HG03354 (cell line): ENCODE measurements around the gene ZNF33A.
"Not testable (repeated sequence)": the region's sequence is repeated elsewhere in the genome, so short reads cannot be mapped to it uniquely, and the experiment has no call there.

Experiments used
- ATAC-seq: cut with Tn5 transposase; IDR thresholded peaks from one replicate; pipeline ENCODE4 v1.9.1; 2021; ENCODE audit warnings: mild to moderate bottlenecking; ENCODE audit not compliant: unreplicated experiment, poor library complexity, severe bottlenecking

The ZNF33A gene

DNA sequence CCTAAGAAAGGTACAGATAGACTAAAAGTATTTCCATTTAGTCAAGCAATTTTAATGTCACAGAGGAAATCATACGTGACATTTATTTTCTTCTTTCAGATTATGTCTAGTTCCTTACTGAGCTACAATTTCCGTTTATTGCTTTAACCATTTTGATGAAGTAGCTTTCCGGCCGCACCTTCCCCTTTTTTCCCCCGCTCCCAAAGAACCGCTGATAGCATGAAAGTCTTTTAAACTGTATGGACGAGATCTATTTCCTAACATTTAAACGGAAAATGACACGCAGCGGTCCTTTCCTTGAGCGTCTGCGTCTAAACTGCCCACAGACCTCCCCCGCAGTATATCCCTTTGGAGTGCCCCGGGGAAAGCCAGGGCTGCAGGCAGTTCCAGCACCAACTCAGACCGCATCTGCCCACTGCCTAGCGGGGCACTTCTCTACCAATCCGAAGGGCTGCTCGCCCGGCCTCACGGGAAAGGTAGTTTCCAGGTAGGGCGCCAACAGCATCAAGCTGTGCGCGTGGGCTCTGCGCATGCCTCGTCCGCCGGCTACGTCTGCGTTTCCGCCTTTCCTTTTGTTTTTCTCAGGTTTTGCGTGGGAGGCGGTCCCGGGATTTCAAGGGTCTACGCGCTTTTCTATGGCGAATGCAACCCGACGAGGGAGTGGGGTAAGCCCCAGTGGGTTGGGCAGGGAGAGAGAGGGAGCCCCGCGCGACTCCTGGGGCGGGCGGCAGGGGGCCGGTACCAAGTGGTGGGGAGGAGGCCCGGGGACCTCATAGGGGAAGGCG lies at the start of gene ZNF33A:
ZNF33A (plus strand) TSS at position 557 of the 785 bp plus-strand sequence. CDS start 1,667 bp downstream, outside the sequence.
- ATAC-seq, result peak; percentile 86

DNA sequence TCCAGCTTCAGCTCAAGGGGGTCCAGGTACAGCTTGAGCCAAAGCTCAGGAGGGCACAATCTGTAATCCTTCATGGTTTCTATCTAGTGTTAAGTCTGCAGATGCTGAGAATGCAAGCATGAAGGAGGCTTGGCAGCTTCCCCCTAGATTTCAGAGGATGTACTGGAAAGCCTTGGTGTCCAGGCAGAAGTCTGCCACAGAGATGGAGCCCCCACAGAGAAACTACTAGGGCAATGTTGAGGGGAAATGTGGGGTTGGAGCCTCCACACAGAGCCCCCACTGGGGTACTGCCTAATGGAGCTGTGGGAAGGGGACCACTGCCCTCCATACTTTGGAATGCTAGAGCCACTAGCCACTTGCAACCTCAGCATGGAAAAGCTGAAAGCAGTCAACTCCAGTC lies 45.5 kb upstream of the ZNF33A start:
- ATAC-seq, result no peak

DNA sequence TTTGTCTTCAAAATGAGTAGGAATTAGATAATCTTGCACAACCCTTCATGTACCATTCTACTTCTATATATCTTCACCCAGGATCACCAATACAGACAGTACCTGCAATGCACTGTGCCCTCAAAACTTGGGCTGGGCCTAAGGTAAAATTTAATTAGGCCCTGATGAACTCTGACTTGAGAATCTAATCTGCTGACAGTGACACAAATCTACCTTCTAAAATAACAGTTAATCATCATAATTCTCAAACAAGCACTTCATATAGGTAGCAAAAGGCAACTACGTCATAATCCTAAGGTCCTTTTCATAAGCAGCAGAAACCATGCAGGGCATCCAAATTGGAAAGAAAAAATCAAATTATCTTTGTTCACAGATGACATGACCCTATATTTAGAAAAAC lies 38.1 kb upstream of the ZNF33A start:
- no peak for ATAC-seq

DNA sequence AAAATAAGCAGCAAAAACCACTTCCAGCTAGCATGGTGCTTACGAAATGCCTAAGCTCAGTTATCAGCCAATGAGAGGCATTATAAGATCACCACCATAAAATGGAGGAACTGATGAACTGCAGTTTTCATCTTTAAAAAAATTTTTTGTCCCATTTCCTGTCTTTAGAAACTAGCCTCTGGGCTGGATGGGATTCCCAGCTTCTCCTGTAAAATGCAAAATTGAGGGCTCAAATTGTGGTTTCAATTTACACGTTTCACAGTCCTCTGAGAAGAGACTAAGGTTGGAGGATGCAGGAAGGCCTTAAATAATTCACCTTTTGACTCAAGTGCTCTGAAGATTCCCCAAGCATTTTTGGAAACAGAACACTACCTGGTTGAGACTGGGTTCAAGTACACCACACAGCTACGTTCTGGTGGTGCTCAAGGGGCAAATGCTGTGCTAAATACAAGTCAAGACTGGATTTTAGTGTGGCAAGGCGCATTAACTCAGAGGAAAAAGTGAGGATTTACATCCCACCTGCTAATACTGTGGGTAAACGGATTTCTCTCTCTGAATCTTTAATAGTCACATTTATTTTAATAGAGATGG lies 35.0 kb upstream of the ZNF33A start:
- no peak for ATAC-seq

DNA sequence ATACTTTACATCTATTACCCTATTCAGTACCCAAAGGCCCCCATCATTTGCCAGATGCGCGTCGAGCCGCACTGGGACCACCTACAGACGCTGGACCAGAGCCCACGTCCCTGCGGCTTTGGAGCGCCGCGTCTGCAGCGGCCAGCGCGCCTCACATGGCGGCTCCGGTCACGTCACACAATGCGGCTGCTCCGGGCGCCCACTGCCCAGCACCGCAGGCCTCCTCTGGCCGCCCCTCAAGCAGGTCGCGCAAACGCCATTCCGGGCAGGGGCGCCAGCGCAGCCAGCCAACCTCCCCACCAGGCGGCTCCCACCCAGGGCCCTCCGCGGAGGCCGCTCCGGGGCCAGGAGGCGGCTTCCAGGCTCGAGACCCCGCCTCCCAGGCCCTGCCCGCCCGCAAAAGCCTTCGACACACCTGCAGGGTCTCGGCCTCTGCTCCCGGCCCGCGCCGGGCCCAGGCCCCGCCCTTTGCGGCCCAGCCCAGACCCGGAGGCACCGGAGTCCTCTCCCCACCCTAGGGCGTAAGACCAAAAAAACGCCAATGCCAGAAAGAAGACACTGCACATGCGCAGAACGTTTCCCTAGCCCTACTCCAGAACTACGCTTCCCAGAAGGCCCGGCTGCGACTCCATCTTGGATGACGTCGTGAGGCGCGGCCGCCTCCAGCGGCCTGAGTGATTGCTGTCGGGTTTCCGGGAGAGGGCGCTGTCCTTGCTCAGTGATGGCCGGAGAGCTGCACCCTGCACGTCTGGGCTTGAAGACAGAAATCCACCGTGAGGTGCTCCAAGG lies 34.2 kb upstream of the ZNF33A start, which contains the start of gene ZNF25:
ZNF25 (minus strand) TSS at position 557 of the 789 bp plus-strand sequence. CDS start 4,925 bp downstream, outside the sequence.
- peak; percentile 94 for ATAC-seq

DNA sequence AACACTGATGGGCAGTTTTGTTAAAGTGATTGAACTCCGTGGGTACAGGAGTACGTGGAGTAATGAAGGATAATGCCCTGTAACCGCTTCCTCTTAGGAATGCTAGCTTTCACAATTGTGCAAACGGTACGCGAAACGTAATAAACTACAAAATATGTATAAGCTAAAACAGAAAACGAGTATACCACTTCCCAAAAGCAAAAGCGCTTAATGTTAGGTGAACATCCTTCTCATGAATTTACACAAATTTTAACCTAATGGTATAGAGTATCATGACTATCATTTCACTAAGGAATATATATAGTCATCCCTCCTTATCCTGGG lies 33.6 kb upstream of the ZNF33A start:
- peak; percentile 0 for ATAC-seq

DNA sequence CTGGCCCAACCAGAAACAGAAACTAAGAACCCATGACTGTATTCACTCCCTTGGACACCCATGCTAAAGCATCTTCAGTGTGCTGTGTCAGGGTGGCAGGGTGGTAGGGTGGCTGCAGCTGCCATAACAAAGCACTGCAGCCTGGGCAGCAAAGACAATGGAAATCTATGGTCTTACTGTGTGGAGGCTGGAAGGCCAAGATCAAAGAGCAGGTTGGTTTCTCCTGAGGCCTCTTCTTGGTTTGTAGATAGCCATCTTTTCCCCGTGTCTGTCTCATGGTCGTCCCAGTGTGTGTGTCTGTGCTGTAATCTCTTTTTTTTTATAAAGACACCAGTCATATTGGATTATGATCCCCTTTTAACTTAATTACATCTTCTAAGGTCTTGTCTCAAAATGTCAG lies 18.8 kb upstream of the ZNF33A start:
- ATAC-seq, result no peak

DNA sequence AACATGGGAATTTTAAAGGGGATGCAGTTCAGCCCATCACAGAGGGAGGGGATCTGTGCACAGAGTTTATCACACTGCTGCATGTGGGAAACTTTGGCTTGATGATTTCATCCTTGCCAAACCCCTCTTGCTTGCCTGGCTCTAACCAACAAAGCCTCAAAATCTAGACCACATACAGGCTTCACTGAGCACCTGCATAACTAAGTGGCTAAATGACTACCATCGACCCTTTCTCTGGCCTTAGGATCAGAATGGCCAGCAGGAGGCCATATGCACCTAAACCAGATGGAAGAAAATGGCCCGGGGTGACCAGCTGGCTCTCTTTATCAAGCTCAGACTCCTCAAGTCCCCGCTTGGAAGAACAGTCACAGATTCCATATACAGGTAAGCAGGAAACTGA lies 18.4 kb upstream of the ZNF33A start:
- no peak for ATAC-seq

DNA sequence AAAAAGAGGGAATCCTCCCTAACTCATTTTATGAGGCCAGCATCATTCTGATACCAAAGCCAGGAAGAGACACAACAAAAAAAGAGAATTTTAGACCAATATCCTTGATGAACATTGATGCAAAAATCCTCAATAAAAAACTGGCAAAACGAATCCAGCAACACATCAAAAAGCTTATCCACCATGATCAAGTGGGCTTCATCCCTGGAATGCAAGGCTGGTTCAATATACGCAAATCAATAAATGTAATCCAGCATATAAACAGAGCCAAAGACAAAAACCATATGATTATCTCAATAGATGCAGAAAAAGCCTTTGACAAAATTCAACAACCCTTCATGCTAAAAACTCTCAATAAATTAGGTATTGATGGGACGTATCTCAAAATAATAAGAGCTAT lies 11.6 kb upstream of the ZNF33A start:
- not testable (repeated sequence) for ATAC-seq

DNA sequence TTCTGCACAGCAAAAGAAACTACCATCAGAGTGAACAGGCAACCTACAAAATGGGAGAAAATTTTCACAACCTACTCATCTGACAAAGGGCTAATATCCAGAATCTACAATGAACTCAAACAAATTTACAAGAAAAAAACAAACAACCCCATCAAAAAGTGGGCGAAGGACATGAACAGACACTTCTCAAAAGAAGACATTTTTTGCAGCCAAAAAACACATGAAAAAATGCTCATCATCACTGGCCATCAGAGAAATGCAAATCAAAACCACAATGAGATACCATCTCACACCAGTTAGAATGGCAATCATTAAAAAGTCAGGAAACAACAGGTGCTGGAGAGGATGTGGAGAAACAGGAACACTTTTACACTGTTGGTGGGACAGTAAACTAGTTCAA lies 10.0 kb upstream of the ZNF33A start:
- ATAC-seq, result not testable (repeated sequence)

DNA sequence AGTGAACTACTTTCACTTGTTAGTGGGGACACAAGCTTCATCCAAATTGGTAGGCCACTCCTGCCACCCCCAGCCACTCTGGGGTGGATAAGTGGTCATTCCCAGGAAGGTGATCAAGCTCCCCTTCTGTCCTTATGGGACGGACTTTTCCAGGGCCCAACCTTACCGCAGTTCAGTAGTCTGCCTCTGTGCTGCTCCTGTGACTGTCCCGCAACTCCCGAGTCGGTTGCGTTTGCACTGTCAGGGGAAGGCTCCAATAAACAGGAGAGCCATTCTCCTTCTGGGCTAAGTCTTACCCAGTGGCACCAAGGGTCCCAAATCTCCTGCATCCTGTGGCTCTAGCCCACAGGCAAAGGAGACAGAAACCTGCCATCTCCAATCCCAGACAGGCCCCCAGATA lies 7.4 kb upstream of the ZNF33A start:
- no peak for ATAC-seq

DNA sequence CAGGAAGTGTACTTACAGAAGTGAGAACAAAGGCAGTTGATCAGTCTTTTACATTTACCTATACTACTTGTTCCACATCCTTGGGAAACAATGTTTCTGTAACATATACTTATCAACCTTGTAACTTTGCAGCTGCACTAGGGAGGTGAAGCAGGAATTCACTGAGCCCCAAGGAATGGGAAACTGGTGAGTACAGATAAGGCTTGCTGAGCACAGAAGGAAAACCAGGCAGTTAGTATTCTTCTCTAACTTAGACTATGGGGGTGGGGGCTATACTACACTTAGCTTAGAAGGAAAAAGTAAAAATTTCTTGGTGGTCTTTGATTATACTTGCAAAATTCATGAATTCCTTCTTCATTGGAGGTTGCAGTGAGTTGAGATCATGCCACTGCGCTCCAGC lies 6.9 kb upstream of the ZNF33A start:
- no peak for ATAC-seq

DNA sequence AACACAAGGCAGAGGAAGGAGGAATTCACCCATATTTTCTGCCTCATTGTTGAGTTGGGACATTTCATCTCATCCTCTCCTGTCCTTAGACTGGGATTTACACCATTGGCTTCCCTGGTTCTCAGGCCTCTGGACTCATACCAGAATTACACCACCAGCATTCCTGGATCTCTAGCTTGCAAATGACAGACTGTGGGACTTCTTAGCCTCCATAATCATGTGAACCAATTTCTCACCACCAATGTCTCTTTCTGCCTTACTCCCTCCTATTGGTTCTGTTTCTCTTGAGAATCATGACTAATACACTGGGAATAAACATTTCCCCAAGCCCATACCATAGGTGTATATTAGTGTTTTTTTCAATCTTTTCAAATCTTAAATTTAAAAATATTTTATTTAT lies 2.9 kb upstream of the ZNF33A start:
- ATAC-seq, result no peak

DNA sequence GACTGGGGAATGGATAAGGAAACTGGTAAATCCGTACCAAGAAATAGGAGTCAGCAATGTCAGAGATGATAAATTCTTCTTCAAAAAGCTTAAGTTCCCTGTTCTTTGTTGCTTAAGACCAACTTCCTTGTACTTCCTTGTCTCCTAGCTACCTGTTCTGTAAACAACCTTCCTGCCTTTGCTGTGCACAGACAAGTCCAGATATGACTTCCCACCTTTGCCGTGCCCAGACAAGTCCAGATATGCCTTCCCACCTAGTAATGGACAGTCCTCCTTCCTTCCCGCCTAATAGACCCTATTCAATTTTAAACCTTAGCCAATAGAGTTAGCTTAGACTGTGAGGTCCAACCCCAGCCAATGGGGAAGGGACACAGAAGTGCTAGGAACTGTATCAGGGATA lies 2.5 kb upstream of the ZNF33A start:
- ATAC-seq, result no peak

DNA sequence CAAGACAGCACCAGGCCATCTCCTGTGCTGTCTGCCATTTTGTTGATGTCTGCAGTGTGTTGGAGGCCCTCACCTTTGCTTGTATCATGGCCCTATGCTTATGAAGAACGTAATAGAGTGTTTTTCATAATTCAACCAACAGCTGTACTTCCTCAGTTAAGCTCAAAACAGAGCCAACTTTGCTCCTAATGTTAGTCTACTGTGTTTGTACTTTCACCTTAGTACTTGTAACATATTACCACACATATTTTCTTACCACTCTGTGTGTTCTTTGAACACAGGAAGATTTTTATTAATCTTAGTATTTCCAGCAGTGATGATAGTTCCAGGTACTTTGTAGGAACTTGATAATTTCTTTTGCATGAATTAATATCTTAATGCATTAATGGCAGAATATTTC lies 5.9 kb downstream of the ZNF33A start:
- no peak for ATAC-seq

DNA sequence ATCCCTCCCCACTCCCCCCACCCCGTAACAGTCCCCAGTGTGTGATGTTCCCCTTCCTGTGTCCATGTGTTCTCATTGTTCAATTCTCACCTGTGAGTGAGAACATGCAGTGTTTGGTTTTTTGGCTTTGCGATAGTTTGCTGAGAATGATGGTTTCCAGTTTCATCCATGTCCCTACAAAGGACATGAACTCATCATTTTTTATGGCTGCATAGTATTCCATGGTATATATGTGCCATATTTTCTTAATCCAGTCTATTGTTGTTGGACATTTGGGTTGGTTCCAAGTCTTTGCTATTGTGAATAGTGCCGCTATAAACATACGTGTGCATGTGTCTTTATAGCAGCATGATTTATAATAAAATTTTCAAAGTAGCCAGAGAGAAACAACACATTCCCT lies 8.6 kb downstream of the ZNF33A start:
- not testable (repeated sequence) for ATAC-seq

DNA sequence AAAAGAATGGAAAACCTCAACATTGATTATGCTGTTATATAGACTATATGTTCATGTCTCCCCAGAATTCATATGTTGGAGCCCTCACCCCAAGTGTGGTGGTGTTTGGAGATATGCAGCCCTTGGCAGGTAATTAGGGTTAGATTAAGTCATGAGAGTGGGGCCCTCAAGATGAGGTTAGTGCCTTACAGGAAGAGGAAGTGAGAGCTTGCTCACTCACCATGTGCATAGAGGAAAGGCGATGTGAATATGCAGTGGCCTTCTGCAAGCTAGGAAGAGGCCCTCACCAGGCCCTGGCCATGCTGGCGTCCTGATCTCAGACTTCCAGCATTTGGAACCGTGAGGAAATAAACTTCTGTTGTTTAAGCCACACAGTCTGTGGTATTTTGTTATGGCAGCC lies 14.8 kb downstream of the ZNF33A start:
- ATAC-seq, result peak; percentile 80

DNA sequence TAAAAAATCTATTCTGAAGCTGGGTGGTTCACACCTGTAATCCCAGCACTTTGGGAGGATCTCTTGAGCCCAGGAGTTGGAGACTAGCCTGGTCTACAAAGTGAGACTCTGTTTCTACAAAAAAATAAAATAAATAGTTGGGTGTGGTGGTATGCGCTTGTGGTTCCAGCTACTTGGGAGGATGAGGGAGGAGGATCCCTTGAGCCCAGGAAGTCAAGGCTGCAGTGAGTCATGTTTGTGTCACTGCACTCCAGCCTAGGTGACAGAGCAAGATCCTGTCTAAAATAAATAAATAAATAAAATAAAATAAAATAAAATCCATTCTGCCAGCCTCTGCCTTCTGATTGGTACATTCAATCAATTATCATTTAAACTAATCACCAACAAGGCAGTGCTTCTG lies 17.5 kb downstream of the ZNF33A start:
- no peak for ATAC-seq

DNA sequence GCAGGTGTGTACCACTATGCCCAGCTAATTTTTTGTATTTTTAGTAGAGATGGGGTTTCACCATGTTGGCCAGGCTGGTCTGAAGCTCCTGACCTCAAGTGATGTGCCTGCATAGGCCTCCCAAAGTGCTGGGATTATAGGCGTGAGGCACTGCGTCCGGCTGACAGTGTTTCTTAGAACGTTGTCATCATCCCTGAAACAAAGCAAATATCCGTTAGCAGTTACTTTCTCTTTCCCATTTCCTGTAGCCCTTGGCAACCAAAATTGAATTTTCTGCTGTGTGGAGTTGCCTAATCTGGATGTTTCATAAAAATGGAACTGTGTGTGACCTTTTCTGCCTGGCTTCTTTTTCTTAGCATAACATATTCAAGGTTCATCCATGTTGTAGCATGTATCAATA lies 22.4 kb downstream of the ZNF33A start:
- ATAC-seq, result no peak

DNA sequence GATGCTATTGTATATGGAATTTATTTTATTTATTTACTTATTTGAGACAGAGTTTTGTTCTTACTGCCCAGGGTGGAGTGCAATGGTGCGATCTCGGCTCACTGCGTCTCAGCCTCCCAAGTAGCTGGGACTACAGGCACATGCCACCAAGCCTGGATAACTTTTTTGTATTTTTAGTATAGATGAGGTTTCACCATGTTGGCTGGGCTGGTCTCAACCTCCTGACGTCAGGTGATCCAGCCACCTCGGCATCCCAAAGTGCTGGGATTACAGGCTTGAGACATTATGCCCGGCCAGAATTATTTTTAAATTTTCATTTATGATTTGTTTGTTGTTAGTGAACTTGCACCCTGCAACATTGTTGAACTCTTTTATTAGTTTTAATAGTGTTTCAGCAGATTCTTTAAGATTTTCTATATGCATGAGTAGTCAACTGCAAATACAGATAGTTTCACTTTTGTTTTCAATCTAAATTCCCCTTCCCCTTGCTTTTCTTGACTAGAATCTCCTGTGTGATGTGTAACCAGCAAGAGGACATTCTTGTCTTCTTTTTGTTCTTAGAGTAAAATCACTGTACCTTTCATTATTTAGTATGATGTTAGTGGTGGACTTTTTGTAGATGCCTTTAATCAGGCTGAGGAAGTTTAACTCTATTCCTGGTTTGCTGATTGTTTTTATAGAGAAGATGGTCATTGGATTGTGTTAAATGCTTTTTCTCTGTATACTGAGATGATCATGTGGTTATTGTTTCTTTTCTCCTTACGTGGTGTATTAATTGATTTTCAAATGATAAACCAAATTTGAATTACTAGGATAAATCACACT lies 27.8 kb downstream of the ZNF33A start:
- peak; percentile 96 for ATAC-seq
